ENCODE data around the gene AGBL4.
"Not testable (repeated sequence)": the region's sequence is repeated elsewhere in the genome, so short reads cannot be mapped to it uniquely, and the experiment has no call there.

Gene AGBL4

GRCh38 chr1:48530727-48531351 is 1492.9 kb downstream of the AGBL4 start:
- no peak overlapping the region for H3K4me3 ChIP-seq (ENCODE audit: low read depth, low read length)
- DNase-seq (ENCODE audit: low read depth), result peak; percentile 51
- TF ChIP-seq CTCF (conservative IDR thresholded peaks at IDR 0.05; ENCODE audit: low read depth, low read length), result peak; percentile 79

- TF ChIP-seq CTCF (conservative IDR thresholded peaks at IDR 0.05; ENCODE audit: low read depth, low read length), result no peak
- DNase-seq (ENCODE audit: low read depth), result no peak
- H3K4me3 ChIP-seq (ENCODE audit: low read depth, low read length), result no peak overlapping the region
Observed at GRCh38 chr1:48527051-48527450, 1496.7 kb downstream of the AGBL4 start.

GRCh38 chr1:48526008-48526710 is 1497.6 kb downstream of the AGBL4 start:
- TF ChIP-seq CTCF (conservative IDR thresholded peaks at IDR 0.05; ENCODE audit: low read depth, low read length), result no peak
- no peak overlapping the region for H3K4me3 ChIP-seq (ENCODE audit: low read depth, low read length)
- DNase-seq (ENCODE audit: low read depth), result peak; percentile 59

- no peak for DNase-seq (ENCODE audit: low read depth)
- no peak for TF ChIP-seq CTCF (conservative IDR thresholded peaks at IDR 0.05; ENCODE audit: low read depth, low read length)
- H3K4me3 ChIP-seq (ENCODE audit: low read depth, low read length), result no peak overlapping the region
Observed at GRCh38 chr1:48524892-48525467, 1498.8 kb downstream of the AGBL4 start.

GRCh38 chr1:48523558-48523957 is 1500.2 kb downstream of the AGBL4 start:
- no peak for TF ChIP-seq CTCF (conservative IDR thresholded peaks at IDR 0.05; ENCODE audit: low read depth, low read length)
- no peak for DNase-seq (ENCODE audit: low read depth)
- no peak overlapping the region for H3K4me3 ChIP-seq (ENCODE audit: low read depth, low read length)

GRCh38 chr1:48519896-48520295 is 1503.9 kb downstream of the AGBL4 start:
- not testable (repeated sequence) for H3K4me3 ChIP-seq (ENCODE audit: low read depth, low read length); DNase-seq (ENCODE audit: low read depth)

GRCh38 chr1:48506870-48507269 is 1516.9 kb downstream of the AGBL4 start:
- no peak for DNase-seq (ENCODE audit: low read depth)
- H3K4me3 ChIP-seq (ENCODE audit: low read depth, low read length), result no peak overlapping the region
- no peak for TF ChIP-seq CTCF (conservative IDR thresholded peaks at IDR 0.05; ENCODE audit: low read depth, low read length)

Data from choroid plexus epithelial cell (primary cell).